Fibroblast of villous mesenchyme (primary cell): ENCODE measurements around the gene MRPL47. TPM values are rescaled to one million over a fixed set of nuclear protein-coding genes. Genes with fewer than 3 reads are reported as not detected.

ENCODE experiments used
- DNase-seq: peaks from one replicate; pipeline ENCODE4 v3.0.0-alpha.2; 2010; ENCODE audit warnings: low read depth
- H3K4me3 ChIP-seq: 2 replicates; pipeline ENCODE4 v1.5.1; 2011; ENCODE audit warnings: low read depth, mild to moderate bottlenecking, low read length
- CTCF ChIP-seq: IDR thresholded peaks from 2 replicates; pipeline ENCODE4 v1.5.1; 2012; ENCODE audit warnings: low read depth, mild to moderate bottlenecking, low read length; ENCODE audit not compliant: insufficient read depth
- total RNA-seq: library from RNA; depleted of rRNA; stranded (reverse); fragments of >200 nt; gene quantifications from 2 replicates; pipeline ENCODE4 v1.2.3, GENCODE V29; 2012

MRPL47 gene
- total RNA-seq, 1 donor: 53.5 TPM

- H3K4me3 ChIP-seq: peak within 1 kb of the TSS; percentile 90
- TF ChIP-seq CTCF: no peak
- peak; percentile 99 for DNase-seq
Observed at GRCh38 chr3:179562591-179563270, 41.7 kb downstream of the MRPL47 start, which contains the start of gene ACTL6A. Gene ACTL6A, plus strand, starts transcription at chr3:179562926. Its CDS starts 167 bp downstream, at chr3:179563093.

GRCh38 chr3:179560791-179561190, 43.6 kb downstream of the MRPL47 start:
- DNase-seq: no peak
- no peak for TF ChIP-seq CTCF
- H3K4me3 ChIP-seq: no peak overlapping the region

DNA sequence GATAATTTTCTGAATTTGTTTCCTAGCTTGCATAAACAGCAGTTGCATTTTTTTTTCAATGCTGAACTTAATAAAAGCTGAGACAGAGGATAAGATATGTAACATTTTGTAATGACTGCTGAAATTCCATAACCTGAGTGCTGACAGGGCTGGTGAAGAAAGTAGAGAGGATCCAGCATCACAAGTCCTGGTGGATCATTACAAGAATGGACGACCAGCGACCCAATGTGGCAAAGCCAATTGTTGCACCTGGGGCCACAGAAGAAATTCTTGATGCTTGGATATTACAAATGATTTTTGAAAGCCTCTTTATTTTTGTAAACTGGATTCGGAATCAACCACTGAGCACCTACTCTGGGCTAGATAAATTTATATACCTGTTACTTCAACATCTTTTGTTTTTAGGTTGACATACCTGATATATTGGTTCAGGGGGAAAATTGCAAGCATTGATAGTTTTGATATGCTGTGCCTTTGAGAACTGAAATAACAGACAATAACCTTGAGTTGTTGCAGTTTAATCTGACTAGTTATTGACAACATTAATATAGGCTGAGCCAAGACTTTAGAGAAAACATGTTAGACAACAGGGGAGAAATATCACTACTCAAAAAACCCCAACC, 45.6 kb downstream of the MRPL47 start:
- DNase-seq: peak; percentile 75
- TF ChIP-seq CTCF: peak; percentile 87
- H3K4me3 ChIP-seq: no peak overlapping the region

DNA sequence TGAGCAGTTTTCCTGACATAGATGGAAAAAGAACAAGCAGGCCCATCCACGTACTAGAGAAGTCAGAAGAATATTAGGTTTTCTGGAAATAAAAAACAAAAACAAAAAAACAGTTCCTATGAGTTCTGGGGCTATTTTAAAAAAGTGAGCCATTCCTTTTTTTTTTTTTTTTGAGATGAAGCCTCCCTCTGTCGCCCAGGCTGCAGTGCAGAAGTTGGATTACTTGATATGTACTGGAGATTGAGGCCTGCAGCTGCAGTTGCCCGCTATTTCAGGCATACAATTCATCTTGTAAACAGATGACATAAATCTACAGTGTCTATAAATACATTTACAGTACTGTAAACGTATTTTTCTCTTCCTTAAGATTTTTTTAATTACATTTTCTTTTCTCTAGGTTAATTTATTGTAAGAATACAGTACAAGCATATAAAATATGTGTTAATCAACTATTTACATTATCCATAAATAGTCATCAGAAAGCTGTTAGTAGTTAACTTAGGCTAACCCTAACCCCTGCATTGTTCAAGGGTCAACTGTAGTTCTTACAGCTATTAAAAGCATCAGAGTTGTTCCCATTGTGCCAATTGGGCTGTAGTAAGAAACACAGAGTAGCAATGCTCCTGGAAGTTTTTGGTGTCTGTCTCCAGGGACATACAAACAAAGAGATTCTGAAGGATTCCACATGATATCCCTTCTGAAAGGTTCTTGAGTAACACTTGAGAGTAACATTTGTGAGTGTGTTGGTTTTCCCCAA, 52.9 kb downstream of the MRPL47 start:
- no peak for TF ChIP-seq CTCF
- no peak overlapping the region for H3K4me3 ChIP-seq
- no peak for DNase-seq

- TF ChIP-seq CTCF: no peak
Observed at GRCh38 chr3:179546814-179547241, 57.6 kb downstream of the MRPL47 start.

DNA sequence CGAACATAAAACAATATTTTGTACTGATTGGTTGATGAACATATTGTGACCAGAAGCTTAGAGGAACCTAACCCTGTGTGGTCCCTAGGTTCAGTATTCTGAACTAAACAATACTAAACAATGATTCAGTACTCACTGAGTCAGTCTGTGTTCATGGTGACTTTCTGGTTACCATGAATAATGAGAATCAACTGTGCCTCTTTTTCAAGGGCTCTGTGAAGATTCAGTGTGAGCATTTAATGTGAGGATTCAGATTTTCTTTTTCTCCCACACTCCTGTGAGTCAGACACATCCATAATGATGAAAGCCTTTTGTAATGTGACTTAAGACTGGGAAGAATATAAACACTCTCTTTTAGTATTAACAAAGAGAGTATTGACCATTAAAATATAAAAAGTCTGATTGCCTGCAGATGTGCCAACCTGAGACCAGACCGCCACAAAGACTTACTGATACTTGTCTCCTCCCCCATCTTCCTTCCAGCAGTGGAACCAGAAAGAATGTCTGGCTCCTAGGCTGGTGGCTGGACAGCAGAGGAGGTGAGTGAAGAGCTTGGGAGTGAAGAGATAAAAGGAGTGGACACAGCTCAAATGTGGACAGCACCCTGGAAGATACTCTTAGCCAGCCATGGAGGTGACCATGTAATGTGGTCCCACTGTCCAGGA, 59.3 kb downstream of the MRPL47 start:
- TF ChIP-seq CTCF: no peak
- peak; percentile 50 for DNase-seq
- H3K4me3 ChIP-seq: no peak overlapping the region

More at GRCh38 chr3:179546814-179547241, 57.6 kb downstream of the MRPL47 start:
- DNase-seq: no peak
- no peak overlapping the region for H3K4me3 ChIP-seq
